ENCODE measurements around the gene ZNF12.

Gene ZNF12

GRCh38 chr7:6647541-6647940 is 59.2 kb downstream of the ZNF12 start:
- no peak for DNase-seq (ENCODE audit: low read depth in 2 of 2)

GRCh38 chr7:6647080-6647479 is 59.7 kb downstream of the ZNF12 start:
- no peak for DNase-seq (ENCODE audit: low read depth in 2 of 2)

DNA sequence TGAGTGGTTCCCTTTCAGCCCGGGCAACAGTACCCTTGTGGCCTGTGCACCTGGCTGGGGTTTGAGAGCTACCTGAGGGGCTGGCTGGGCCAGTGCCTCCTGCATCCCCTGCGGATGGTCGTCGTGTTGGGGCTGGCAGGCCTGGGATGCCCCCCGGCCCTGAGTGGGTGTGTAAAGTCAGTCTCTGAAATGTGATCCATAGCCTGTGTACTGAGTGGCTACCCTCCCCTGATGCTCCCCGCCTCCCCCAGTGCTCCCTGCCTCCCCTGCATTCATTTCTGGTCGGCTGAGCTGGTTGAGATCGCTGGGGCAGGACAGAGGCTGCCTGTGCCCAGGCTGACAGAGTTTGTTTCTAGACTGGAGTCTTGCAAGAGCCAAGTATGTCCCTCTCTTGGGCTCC is 60.3 kb downstream of the ZNF12 start:
- DNase-seq (ENCODE audit: low read depth in 2 of 2): no peak

- DNase-seq (ENCODE audit: low read depth in 2 of 2): no peak
Measured at GRCh38 chr7:6644728-6645127, 62.0 kb downstream of the ZNF12 start.

DNA sequence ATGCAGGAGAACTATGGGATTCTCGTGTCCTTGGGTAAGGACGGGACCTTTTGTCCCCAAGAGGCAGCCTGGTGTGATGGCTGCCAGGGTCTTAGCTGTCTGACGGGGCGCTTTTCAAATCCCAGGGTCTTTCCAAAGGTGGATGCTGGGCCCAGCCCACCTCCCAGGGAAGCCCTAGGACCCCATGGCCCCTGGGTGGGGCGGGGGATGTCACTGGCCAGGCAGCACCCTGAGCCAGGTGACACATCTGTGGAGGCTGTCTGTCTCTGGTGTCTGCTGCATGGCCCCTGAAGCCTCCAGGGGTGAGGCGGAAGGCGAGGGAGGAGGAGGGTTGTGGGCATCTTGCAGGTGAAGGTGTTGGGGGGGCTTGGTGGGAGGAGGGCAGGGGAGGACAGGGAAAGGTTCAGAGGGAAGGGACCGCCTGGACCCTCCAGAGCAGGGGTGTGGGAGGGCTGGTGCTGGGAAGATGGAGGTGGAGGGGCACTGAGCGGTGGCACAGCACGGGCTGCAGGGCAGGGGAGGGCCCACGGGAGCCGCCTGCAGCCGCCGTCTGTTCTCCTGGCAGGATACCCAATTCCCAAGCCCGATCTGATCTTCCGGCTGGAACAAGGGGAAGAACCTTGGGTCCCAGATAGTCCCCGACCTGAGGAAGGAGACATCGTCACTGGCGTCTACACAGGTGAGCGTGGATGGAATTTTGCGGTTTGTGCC is 62.7 kb downstream of the ZNF12 start:
- no peak for DNase-seq (ENCODE audit: low read depth in 2 of 2)

GRCh38 chr7:6642861-6643640 is 63.7 kb downstream of the ZNF12 start:
- no peak for DNase-seq (ENCODE audit: low read depth in 2 of 2)

- no peak for DNase-seq (ENCODE audit: low read depth in 2 of 2)
Measured at GRCh38 chr7:6642239-6642839, 64.4 kb downstream of the ZNF12 start.

- no peak for DNase-seq (ENCODE audit: low read depth in 2 of 2)
Measured at GRCh38 chr7:6641305-6642035, 65.3 kb downstream of the ZNF12 start.

DNA sequence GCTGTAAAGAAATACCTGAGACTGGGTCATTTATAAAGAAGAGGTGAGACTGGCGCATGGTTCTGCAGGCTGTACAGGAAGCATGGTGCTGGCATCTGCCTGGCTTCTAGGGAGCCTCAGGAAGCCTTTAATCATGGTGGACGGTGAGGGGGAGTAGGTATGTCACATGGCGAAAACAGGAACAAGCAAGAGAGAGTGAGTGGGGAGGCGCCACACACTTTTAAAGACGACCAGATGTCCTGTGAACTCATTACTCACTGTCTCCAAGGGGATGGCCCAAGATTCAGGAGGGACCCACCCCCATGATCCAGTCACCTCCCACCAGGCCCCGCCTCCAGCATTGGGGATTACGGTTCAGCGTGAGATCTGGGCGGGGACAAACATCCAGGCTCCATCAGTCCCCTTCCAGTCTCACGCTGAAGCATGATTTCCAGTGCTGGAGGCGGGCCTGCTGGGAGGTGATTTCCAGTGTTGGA is 66.5 kb downstream of the ZNF12 start:
- DNase-seq (ENCODE audit: low read depth in 2 of 2): no peak

GRCh38 chr7:6639627-6640026 is 67.1 kb downstream of the ZNF12 start:
- no peak for DNase-seq (ENCODE audit: low read depth in 2 of 2)

DNA sequence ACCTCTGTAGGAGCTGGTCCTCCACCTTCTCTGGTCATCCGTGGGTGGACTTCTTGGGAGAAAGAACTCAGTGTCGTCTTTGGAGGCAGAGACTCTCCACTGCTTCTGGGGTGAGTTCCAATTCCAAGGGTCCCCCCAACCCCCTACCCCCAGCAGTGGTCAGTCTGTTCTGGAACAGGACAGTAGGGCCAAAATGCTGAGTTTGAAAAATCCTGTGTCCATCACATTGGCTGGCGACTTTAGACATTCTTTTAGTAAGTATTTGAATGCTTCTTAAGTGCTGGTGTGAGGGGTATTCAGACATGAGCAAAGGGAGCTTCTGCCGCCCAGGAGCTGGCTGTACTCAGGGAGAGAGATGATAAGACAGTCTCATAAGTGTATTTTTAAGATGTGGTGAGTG is 67.7 kb downstream of the ZNF12 start:
- no peak for DNase-seq (ENCODE audit: low read depth in 2 of 2)
